Activated CD8-positive, alpha-beta memory T cell treated with anti-CD3 and anti-CD28 coated beads for 24 hours (primary cell): Measurements from ENCODE around the gene WDR93.
"Not testable (repeated sequence)": the region's sequence is repeated elsewhere in the genome, so short reads cannot be mapped to it uniquely, and the experiment has no call there.

ENCODE experiments used
- DNase-seq: peaks from one replicate; pipeline ENCODE4 v3.0.0-alpha.2; 2020

The WDR93 gene

GRCh38 chr15:89775815-89776214, 85.2 kb downstream of the WDR93 start:
- no peak for DNase-seq

- DNase-seq: peak; percentile 84
These were observed 85.9 kb downstream of the WDR93 start, which contains the start of gene MESP2 for GRCh38 chr15:89776274-89777072. Gene MESP2, plus strand, starts transcription at chr15:89776332. Its CDS starts 26 bp downstream, at chr15:89776358.

DNA sequence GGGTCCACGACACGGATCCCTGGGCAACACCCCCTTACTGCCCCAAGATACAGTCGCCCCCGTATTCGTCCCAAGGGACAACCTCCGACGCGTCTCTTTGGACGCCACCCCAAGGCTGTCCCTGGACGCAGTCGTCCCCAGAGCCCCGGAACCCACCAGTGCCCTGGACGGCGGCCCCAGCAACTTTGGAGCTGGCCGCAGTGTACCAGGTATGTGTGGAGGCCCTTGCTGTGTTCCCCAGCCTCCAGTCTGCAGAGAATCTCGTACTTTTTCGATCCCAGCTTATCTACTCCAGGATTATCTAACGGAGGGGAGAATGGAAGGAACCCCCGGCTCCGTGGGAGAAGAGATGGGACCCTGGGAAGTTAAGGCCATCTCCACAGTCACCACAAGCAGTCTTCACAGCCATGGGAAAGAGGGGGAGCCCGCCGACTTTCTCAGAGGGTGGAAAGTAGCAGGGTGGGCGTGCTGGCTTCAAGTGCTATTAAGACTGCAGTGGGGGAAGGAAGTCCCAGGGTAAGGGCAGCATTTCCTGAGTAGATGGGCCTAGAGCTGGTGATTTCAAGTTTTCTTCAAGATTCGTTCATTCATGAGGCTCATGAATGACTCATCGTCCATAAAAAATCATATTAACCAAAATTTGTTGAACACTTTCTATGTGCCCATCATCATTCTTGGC, 86.6 kb downstream of the WDR93 start:
- DNase-seq: no peak

GRCh38 chr15:89777782-89778380, 87.3 kb downstream of the WDR93 start:
- DNase-seq: no peak

DNA sequence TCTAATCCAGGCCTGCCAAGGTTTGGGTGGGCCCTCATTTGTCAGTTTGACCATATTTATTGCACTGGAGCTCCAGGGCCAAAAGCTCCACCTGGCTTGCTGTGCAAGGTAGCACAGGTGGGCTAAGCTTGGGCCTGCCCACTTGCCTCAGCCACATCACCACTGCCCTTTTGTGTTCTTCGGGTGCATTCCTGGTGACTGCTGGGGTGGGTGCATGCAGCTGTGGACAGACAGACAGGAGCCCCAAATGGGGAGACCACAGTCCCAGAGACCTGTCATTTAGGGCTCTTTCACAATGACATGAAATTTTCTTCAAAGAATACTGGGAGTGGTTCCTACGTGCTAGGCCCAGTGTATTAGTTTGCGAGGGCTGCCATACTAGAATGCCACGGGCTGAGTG, 88.2 kb downstream of the WDR93 start:
- no peak for DNase-seq

GRCh38 chr15:89780601-89781000, 90.0 kb downstream of the WDR93 start:
- DNase-seq: no peak

- DNase-seq: no peak
These were observed 90.4 kb downstream of the WDR93 start for GRCh38 chr15:89781055-89781454.

- no peak for DNase-seq
These were observed 91.4 kb downstream of the WDR93 start for GRCh38 chr15:89781891-89782618.

GRCh38 chr15:89782619-89782950, 92.0 kb downstream of the WDR93 start:
- not testable (repeated sequence) for DNase-seq

- DNase-seq: no peak
These were observed 92.7 kb downstream of the WDR93 start for GRCh38 chr15:89783111-89783860.

- DNase-seq: no peak
These were observed 93.5 kb downstream of the WDR93 start for GRCh38 chr15:89783861-89784685.

DNA sequence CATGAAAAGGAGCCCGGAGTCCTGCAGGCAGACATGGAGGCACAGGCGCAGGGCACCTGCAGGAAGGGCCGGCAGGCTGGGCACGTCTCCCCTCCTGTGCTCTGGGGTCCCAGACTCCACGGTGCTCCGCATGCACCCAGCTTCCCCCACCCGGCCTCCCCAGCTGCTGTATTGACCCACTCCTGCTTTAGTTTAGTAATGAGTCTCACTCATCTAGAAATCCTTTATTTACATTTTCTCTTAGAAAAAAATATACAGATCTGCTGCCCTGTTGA, 94.0 kb downstream of the WDR93 start:
- DNase-seq: no peak

GRCh38 chr15:89785064-89785773, 94.6 kb downstream of the WDR93 start:
- DNase-seq: no peak

DNA sequence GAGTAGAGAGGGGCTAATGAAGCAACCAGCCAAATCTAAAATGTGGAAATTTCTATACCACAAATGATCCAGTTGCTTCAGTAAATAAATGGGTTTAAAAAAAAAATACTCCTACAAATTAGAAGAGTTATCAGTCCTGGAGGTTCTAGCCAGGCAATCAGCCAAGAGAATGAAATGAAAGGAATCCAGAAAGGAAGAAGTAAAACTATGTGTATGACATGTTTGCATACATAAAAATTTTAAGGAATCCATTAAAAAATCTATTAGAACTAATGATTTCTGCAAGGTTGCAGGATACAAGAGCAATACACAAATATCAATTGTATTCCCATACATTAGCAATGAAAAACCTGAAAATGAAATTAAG, 95.1 kb downstream of the WDR93 start:
- no peak for DNase-seq

GRCh38 chr15:89787944-89788343, 97.3 kb downstream of the WDR93 start:
- DNase-seq: no peak

- not testable (repeated sequence) for DNase-seq
These were observed 98.0 kb downstream of the WDR93 start for GRCh38 chr15:89788585-89788984.

GRCh38 chr15:89790206-89790605, 99.6 kb downstream of the WDR93 start:
- no peak for DNase-seq

DNA sequence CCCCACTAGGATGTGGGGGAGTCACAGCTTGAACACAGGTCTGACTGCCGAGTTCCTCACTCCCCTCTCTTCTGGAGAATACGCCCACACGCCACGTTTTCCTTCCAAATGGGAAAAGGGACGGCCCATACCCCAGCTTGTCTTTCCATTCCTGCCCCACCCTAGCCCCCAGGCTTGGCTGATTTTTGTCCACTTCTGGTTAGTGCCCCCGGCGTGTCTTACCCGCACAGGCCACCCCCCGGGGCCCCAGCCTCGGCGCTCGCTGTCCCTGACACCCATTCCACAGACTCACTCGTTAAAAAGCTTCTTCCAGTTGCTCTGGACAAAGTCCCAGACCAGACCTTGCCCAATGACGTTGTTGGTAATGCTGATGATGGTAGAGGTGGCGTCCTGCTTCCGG, 100.0 kb downstream of the WDR93 start:
- no peak for DNase-seq

GRCh38 chr15:89792106-89792805, 101.6 kb downstream of the WDR93 start:
- DNase-seq: no peak
